Osteoblast (primary cell): ENCODE results near the gene MCC. TPM values are rescaled to one million over a fixed set of nuclear protein-coding genes. Genes with fewer than 3 reads are reported as not detected.
A peak's percentile ranks its signal among the peaks of the same experiment; 100 is the strongest.

Experiments used
- DNase-seq: peaks from one replicate; pipeline ENCODE4 v3.0.0; 2011; ENCODE audit warnings: low spot score, mixed read lengths; ENCODE audit not compliant: insufficient read length; ENCODE audit errors: missing footprints
- H2AFZ ChIP-seq: 2 replicates; pipeline ENCODE4 v1.6.0; 2011; ENCODE audit warnings: mild to moderate bottlenecking, low read length
- H3K27ac ChIP-seq: 2 replicates; pipeline ENCODE4 v1.5.1; 2011; ENCODE audit warnings: mild to moderate bottlenecking, low read depth, low read length, moderate library complexity
- H3K27me3 ChIP-seq: 2 replicates; pipeline ENCODE4 v1.6.0; 2012; ENCODE audit warnings: mild to moderate bottlenecking, control low read depth, inconsistent platforms, low read length, moderate library complexity; ENCODE audit not compliant: insufficient read depth
- H3K36me3 ChIP-seq: 2 replicates; pipeline ENCODE4 v1.5.1; 2011; ENCODE audit warnings: mild to moderate bottlenecking, low read length, control low read depth, moderate library complexity; ENCODE audit not compliant: insufficient read depth
- H3K4me1 ChIP-seq: 2 replicates; pipeline ENCODE4 v1.5.1; 2011; ENCODE audit warnings: mild to moderate bottlenecking, low read length, control low read depth, moderate library complexity; ENCODE audit not compliant: insufficient read depth
- H3K4me2 ChIP-seq: 2 replicates; pipeline ENCODE4 v1.6.0; 2011; ENCODE audit warnings: mild to moderate bottlenecking, low read length; ENCODE audit not compliant: insufficient read depth
- H3K4me3 ChIP-seq: fragments of 200-600 bp; sonication (generic); 3 replicates; pipeline ENCODE4 v1.5.1; 2012; ENCODE audit warnings: mild to moderate bottlenecking, low read length, inconsistent platforms; ENCODE audit not compliant: insufficient read depth
- H3K79me2 ChIP-seq: 2 replicates; pipeline ENCODE4 v1.6.0; 2012; ENCODE audit warnings: mild to moderate bottlenecking, low read length, control low read depth, inconsistent platforms; ENCODE audit not compliant: insufficient read depth
- H3K9me3 ChIP-seq: 2 replicates; pipeline ENCODE4 v1.5.1; 2011; ENCODE audit warnings: low read depth, low read length, control low read depth
- H4K20me1 ChIP-seq: 2 replicates; pipeline ENCODE4 v1.6.0; 2012; ENCODE audit warnings: mild to moderate bottlenecking, low read length, control low read depth; ENCODE audit not compliant: insufficient read depth
- CTCF ChIP-seq: IDR thresholded peaks from 2 replicates; pipeline ENCODE4 v1.5.1; 2011; ENCODE audit warnings: mild to moderate bottlenecking, low read depth, low read length, moderate library complexity; ENCODE audit errors: extremely low read depth
- total RNA-seq: library from RNA; depleted of rRNA; stranded (reverse); fragments of >200 nt; gene quantifications from 2 replicates; pipeline ENCODE4 v1.2.3, GENCODE V29; 2012

MCC gene
- total RNA-seq, 1 donor, result 45.6 TPM

- DNase-seq, result peak; percentile 73
- Histone ChIP-seq H3K27ac (peak overlapping the region; percentile 45), H4K20me1 (no peaks in the 10 kb centered on the region), H3K4me2 (peak overlapping the region; percentile 89), H2AFZ (peak overlapping the region; percentile 90), H3K4me1 (peaks cover 21% of the 10 kb centered on the region), H3K79me2 (no peaks in the 10 kb centered on the region), H3K9me3 (peaks cover 6% of the 10 kb centered on the region), H3K36me3 (no peaks in the 10 kb centered on the region), H3K4me3 (peak overlapping the region; percentile 82), H3K27me3 (peaks cover 21% of the 10 kb centered on the region)
- no peak for TF ChIP-seq CTCF
Observed at GRCh38 chr5:113488645-113489184, 462 bp upstream of the MCC start.

GRCh38 chr5:113487416-113487780, 855 bp downstream of the MCC start:
- H3K4me3 ChIP-seq, result peak overlapping the region; percentile 82
- no peaks in the 10 kb centered on the region for H4K20me1 ChIP-seq
- H2AFZ ChIP-seq, result peak overlapping the region; percentile 94
- no peak for TF ChIP-seq CTCF
- no peak overlapping the region for H3K27ac ChIP-seq
- H3K4me2 ChIP-seq, result peak overlapping the region; percentile 89
- H3K79me2 ChIP-seq, result no peaks in the 10 kb centered on the region
- DNase-seq, result peak; percentile 82
- peaks cover 21% of the 10 kb centered on the region for H3K27me3 ChIP-seq
- H3K36me3 ChIP-seq, result no peaks in the 10 kb centered on the region
- H3K9me3 ChIP-seq, result peaks cover 6% of the 10 kb centered on the region
- peaks cover 21% of the 10 kb centered on the region for H3K4me1 ChIP-seq

- no peak for TF ChIP-seq CTCF
- H3K79me2 ChIP-seq, result no peaks in the 10 kb centered on the region
- H3K9me3 ChIP-seq, result no peaks in the 10 kb centered on the region
- no peaks in the 10 kb centered on the region for H4K20me1 ChIP-seq
- H3K36me3 ChIP-seq, result no peaks in the 10 kb centered on the region
- no peak overlapping the region for H3K4me2 ChIP-seq
- no peaks in the 10 kb centered on the region for H3K4me1 ChIP-seq
- peaks cover 7% of the 10 kb centered on the region for H3K27me3 ChIP-seq
- H3K4me3 ChIP-seq, result no peak overlapping the region
- no peak for DNase-seq
- H3K27ac ChIP-seq, result no peak overlapping the region
- no peak overlapping the region for H2AFZ ChIP-seq
Observed at GRCh38 chr5:113480243-113480642, 8.0 kb downstream of the MCC start.

- TF ChIP-seq CTCF, result no peak
- Histone ChIP-seq H3K27me3 (peaks cover 3% of the 10 kb centered on the region), H3K36me3 (no peaks in the 10 kb centered on the region), H4K20me1 (no peaks in the 10 kb centered on the region), H3K9me3 (no peaks in the 10 kb centered on the region), H3K4me3 (no peak overlapping the region), H3K27ac (no peak overlapping the region), H3K79me2 (no peaks in the 10 kb centered on the region), H3K4me1 (no peaks in the 10 kb centered on the region), H3K4me2 (no peak overlapping the region), H2AFZ (no peak overlapping the region)
- no peak for DNase-seq
Observed at GRCh38 chr5:113478691-113479090, 9.6 kb downstream of the MCC start.
